HG02623 (cell line): Measurements from ENCODE around the gene NCDN.
"Not testable (repeated sequence)": the region's sequence is repeated elsewhere in the genome, so short reads cannot be mapped to it uniquely, and the experiment has no call there.

Experiments
- ATAC-seq: cut with Tn5 transposase; IDR thresholded peaks from one replicate; pipeline ENCODE4 v1.9.1; 2021; ENCODE audit warnings: moderate library complexity; ENCODE audit not compliant: unreplicated experiment

NCDN gene

GRCh38 chr1:35568975-35569395, 11.4 kb downstream of the NCDN start:
- ATAC-seq: no peak

GRCh38 chr1:35569936-35570335, 12.3 kb downstream of the NCDN start:
- ATAC-seq: no peak

GRCh38 chr1:35570589-35571137, 13.1 kb downstream of the NCDN start:
- no peak for ATAC-seq

- ATAC-seq: no peak
Observed at GRCh38 chr1:35571263-35571662, 13.7 kb downstream of the NCDN start.

GRCh38 chr1:35572296-35572695, 14.7 kb downstream of the NCDN start:
- ATAC-seq: no peak

- no peak for ATAC-seq
Observed at GRCh38 chr1:35573198-35574124, 15.9 kb downstream of the NCDN start, which contains the start of gene TFAP2E. Gene TFAP2E, plus strand, starts transcription at chr1:35573314. Its CDS starts 264 bp downstream, at chr1:35573578.

- ATAC-seq: no peak
Observed at GRCh38 chr1:35574125-35574654, 16.6 kb downstream of the NCDN start.

GRCh38 chr1:35574655-35575415, 17.2 kb downstream of the NCDN start:
- ATAC-seq: no peak

GRCh38 chr1:35575416-35575958, 17.9 kb downstream of the NCDN start:
- no peak for ATAC-seq

- no peak for ATAC-seq
Observed at GRCh38 chr1:35576061-35576765, 18.6 kb downstream of the NCDN start.

- not testable (repeated sequence) for ATAC-seq
Observed at GRCh38 chr1:35576766-35577070, 19.1 kb downstream of the NCDN start.

GRCh38 chr1:35577071-35577998, 19.7 kb downstream of the NCDN start:
- ATAC-seq: no peak

GRCh38 chr1:35580949-35581388, 23.4 kb downstream of the NCDN start:
- ATAC-seq: no peak

- not testable (repeated sequence) for ATAC-seq
Observed at GRCh38 chr1:35581621-35582020, 24.0 kb downstream of the NCDN start.

GRCh38 chr1:35585281-35585680, 27.7 kb downstream of the NCDN start:
- no peak for ATAC-seq

- ATAC-seq: not testable (repeated sequence)
Observed at GRCh38 chr1:35585805-35586204, 28.2 kb downstream of the NCDN start.

- ATAC-seq: no peak
Observed at GRCh38 chr1:35586808-35587207, 29.2 kb downstream of the NCDN start.

- ATAC-seq: no peak
Observed at GRCh38 chr1:35587736-35588135, 30.1 kb downstream of the NCDN start.

- no peak for ATAC-seq
Observed at GRCh38 chr1:35588197-35588910, 30.8 kb downstream of the NCDN start.
